Spleen (tissue), 7 donors: Measurements from ENCODE around the gene FKBP10.

Experiments
- CTCF ChIP-seq, 11 experiments: fragments of 200-600 bp in 7 of 11; fragments of 450-650 bp in 4 of 11; sonication (generic) in 4 of 11; IDR thresholded peaks in 8 of 11; conservative IDR thresholded peaks in 3 of 11; 1 replicate in 7 of 11; 2 replicates in 4 of 11; pipeline versions ENCODE4 v1.4.0 to v1.8.0; 2016 to 2021; ENCODE audit warnings: antibody characterized with exemption in 11 of 11, inconsistent platforms in 4 of 11, mild to moderate bottlenecking in 1 of 11
- POLR2A ChIP-seq, 3 donors: fragments of 450-650 bp; IDR thresholded peaks; one replicate each; pipeline ENCODE4 v1.5.1; 2017; ENCODE audit warnings: antibody characterized with exemption in 3 of 3, mild to moderate bottlenecking in 1 of 3
- donor health status: DM: no; HTN: no; CAD: no; lungs with moderate emphysema.
- donor health status: DM: no; HTN: no; CAD: no.
- donor health status: DM: no; HTN: no; CAD: no.

- no peak for TF ChIP-seq CTCF (IDR thresholded peaks at IDR 0.05 in 8 of 11, conservative IDR thresholded peaks at IDR 0.05 in 3 of 11)
- TF ChIP-seq POLR2A (IDR thresholded peaks at IDR 0.05) = no peak
Measured at GRCh38 chr17:41806685-41807445, 5.9 kb upstream of the FKBP10 start.
